Fibroblast of pulmonary artery (primary cell): ENCODE measurements around the gene EMP3.

Source experiments
- DNase-seq: peaks from one replicate; pipeline ENCODE4 v3.0.0-alpha.2; 2010; ENCODE audit warnings: low read depth
- H3K4me3 ChIP-seq: replicated peaks from 2 replicates; pipeline ENCODE4 v1.5.1; 2011; ENCODE audit warnings: low read depth, mild to moderate bottlenecking, control low read depth, low read length, moderate library complexity
- TF ChIP-seq, protein P1 (sequence below): IDR thresholded peaks from 2 replicates; pipeline ENCODE4 v1.5.1; 2011; ENCODE audit warnings: mild to moderate bottlenecking, control low read depth, low read length, inconsistent platforms; ENCODE audit errors: missing control alignments

Gene EMP3

GRCh38 chr19:48341515-48342413 lies 16.4 kb downstream of the EMP3 start:
- no peak for DNase-seq
- TF ChIP-seq, protein P1, sequence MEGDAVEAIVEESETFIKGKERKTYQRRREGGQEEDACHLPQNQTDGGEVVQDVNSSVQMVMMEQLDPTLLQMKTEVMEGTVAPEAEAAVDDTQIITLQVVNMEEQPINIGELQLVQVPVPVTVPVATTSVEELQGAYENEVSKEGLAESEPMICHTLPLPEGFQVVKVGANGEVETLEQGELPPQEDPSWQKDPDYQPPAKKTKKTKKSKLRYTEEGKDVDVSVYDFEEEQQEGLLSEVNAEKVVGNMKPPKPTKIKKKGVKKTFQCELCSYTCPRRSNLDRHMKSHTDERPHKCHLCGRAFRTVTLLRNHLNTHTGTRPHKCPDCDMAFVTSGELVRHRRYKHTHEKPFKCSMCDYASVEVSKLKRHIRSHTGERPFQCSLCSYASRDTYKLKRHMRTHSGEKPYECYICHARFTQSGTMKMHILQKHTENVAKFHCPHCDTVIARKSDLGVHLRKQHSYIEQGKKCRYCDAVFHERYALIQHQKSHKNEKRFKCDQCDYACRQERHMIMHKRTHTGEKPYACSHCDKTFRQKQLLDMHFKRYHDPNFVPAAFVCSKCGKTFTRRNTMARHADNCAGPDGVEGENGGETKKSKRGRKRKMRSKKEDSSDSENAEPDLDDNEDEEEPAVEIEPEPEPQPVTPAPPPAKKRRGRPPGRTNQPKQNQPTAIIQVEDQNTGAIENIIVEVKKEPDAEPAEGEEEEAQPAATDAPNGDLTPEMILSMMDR = no peak
- no peak overlapping the region for H3K4me3 ChIP-seq

DNA sequence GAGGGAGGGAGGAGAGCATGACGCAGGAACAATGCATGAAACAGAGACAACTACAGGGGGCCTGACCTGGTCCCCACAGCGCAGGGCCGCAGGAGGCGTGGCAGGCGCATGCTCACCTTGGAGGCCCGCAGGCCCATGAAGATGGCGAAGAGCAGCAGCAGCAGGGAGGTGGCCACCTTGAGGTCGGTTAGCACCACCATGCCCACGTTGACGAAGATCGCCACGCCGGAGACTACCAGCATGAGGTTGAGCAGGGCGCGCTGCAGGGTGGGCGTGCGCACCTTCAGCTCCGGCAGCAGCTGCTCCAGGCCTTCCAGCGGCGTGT lies 17.0 kb downstream of the EMP3 start:
- TF ChIP-seq, protein P1 = no peak
- no peak for DNase-seq
- no peak overlapping the region for H3K4me3 ChIP-seq

- TF ChIP-seq, protein P1 = no peak
- H3K4me3 ChIP-seq = no peak overlapping the region
- peak; percentile 56 for DNase-seq
Observed at GRCh38 chr19:48342841-48343540, 17.6 kb downstream of the EMP3 start.

- DNase-seq = no peak
- H3K4me3 ChIP-seq = no peak overlapping the region
- TF ChIP-seq, protein P1 = no peak
Observed at GRCh38 chr19:48344892-48345291, 19.5 kb downstream of the EMP3 start.

GRCh38 chr19:48346191-48346590 lies 20.8 kb downstream of the EMP3 start:
- DNase-seq = no peak
- no peak overlapping the region for H3K4me3 ChIP-seq
- TF ChIP-seq, protein P1 = no peak

DNA sequence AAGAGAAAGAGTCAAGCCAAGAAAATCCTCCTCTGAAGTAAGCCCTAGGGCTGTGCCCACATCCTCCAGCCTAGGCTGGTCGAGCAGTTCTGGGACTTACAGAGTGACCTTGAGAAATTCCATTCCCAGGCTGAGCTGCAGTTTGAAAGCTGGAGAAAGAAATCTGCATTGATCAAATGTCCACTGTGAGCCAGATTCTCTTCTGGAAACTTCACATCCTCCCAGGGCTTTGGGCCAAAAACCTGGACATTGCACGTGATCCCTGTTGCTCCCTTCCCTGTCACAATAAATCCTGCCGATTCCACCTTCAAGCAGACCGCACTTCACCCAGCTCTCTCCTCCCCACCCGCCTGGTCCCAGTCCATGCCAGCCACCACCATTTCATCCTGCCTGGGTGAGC lies 22.7 kb downstream of the EMP3 start:
- no peak overlapping the region for H3K4me3 ChIP-seq
- no peak for DNase-seq

More for the DNA sequence above, 22.7 kb downstream of the EMP3 start:
- TF ChIP-seq, protein P1 = no peak
